Breast epithelium (tissue), 4 donors: ENCODE measurements around the gene LGALS8. TPM values are rescaled to one million over a fixed set of nuclear protein-coding genes. Genes with fewer than 3 reads are reported as not detected.

Experiments
- DNase-seq, 2 donors: peaks; one replicate each; pipeline ENCODE4 v3.0.0-alpha.2; 2019; ENCODE audit warnings: low spot score in 2 of 2
- H3K27ac ChIP-seq, 2 donors: fragments of 200-600 bp; sonication (generic) in 1 of 2; one replicate each; pipeline ENCODE4 v1.5.1; 2016 to 2019; ENCODE audit warnings: mild to moderate bottlenecking in 1 of 2
- H3K27me3 ChIP-seq, 2 donors: fragments of 200-600 bp; sonication (generic) in 1 of 2; one replicate each; pipeline versions ENCODE4 v1.5.1 to v1.6.0; 2017 to 2019; ENCODE audit warnings: control low read depth in 1 of 2, mild to moderate bottlenecking in 1 of 2
- H3K36me3 ChIP-seq: fragments of 200-600 bp; one replicate; pipeline ENCODE4 v1.5.1; 2019
- H3K4me1 ChIP-seq, 2 donors: fragments of 200-600 bp; sonication (generic); one replicate each; pipeline ENCODE4 v1.5.1; 2016 to 2019; ENCODE audit warnings: control low read depth in 1 of 2
- H3K4me3 ChIP-seq, 3 donors: fragments of 200-600 bp; sonication (generic); 1 replicate in 2 of 3; 2 replicates in 1 of 3; pipeline ENCODE4 v1.5.1; 2016 to 2019; ENCODE audit warnings: mild to moderate bottlenecking in 3 of 3, moderate library complexity in 2 of 3
- H3K9me3 ChIP-seq, 2 donors: fragments of 200-600 bp; sonication (generic) in 1 of 2; one replicate each; pipeline ENCODE4 v1.5.1; 2016 to 2019; ENCODE audit warnings: control low read depth in 1 of 2
- POLR2A ChIP-seq: fragments of 450-650 bp; IDR thresholded peaks from one replicate; pipeline ENCODE4 v1.6.1; 2016; ENCODE audit warnings: antibody characterized with exemption, mild to moderate bottlenecking, moderate library complexity
- POLR2AphosphoS5 ChIP-seq, 3 donors: sonication (generic); formaldehyde crosslinking; IDR thresholded peaks; one replicate each; pipeline ENCODE4 v1.6.1; 2017; ENCODE audit warnings: antibody characterized with exemption in 3 of 3
- intact Hi-C: fragments of 100-400 bp; cut with DNase I; formaldehyde crosslinking; loops from one replicate; pipeline ENCODE4 v1.15.1; 2023; ENCODE audit warnings: low total_unique reads
- total RNA-seq, 3 donors: library from RNA; depleted of rRNA; stranded (reverse); fragments of >200 nt; gene quantifications; one replicate each; pipeline ENCODE4 v1.1.0, GENCODE V29; 2016
- TF ChIP-seq, protein P1 (sequence below), 3 donors: fragments of 450-650 bp; IDR thresholded peaks; one replicate each; pipeline ENCODE4 v1.5.1; 2016 to 2017; ENCODE audit warnings: antibody characterized with exemption in 3 of 3, mild to moderate bottlenecking in 3 of 3, moderate library complexity in 3 of 3

Gene LGALS8
- total RNA-seq, 3 donors from 2014 or later, result 70.2 to 119 (median 96.4) TPM

DNA sequence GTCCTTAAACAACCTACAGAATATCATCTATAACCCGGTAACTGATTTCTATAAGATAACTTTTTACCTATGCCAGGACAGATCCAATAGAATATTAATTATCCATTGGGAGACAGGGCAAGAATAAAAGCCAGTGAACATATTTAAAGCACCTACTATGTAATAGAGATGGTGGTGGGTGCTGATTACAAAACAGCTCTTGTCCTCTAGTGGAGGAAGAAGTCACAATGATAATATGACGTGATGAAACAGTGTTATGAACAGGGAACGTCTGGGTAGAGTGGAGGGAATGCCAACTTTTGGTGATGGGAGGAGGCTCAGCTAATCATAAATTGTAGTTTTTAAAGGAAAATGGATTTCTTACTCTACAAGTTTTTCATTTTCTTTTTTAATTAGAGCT is 2.3 kb downstream of the LGALS8 start:
- Histone ChIP-seq H3K27ac (no peak overlapping the region), H3K4me1 (no peaks in the 10 kb centered on the region), H3K36me3 (no peaks in the 10 kb centered on the region), H3K27me3 (no peaks in the 10 kb centered on the region), H3K4me3 (no peak overlapping the region), H3K9me3 (no peaks in the 10 kb centered on the region)
- intact Hi-C loops, result no loop called here
- TF ChIP-seq POLR2A, result no peak
- no peak for TF ChIP-seq POLR2AphosphoS5 (IDR thresholded peaks at IDR 0.05)
- TF ChIP-seq, protein P1, sequence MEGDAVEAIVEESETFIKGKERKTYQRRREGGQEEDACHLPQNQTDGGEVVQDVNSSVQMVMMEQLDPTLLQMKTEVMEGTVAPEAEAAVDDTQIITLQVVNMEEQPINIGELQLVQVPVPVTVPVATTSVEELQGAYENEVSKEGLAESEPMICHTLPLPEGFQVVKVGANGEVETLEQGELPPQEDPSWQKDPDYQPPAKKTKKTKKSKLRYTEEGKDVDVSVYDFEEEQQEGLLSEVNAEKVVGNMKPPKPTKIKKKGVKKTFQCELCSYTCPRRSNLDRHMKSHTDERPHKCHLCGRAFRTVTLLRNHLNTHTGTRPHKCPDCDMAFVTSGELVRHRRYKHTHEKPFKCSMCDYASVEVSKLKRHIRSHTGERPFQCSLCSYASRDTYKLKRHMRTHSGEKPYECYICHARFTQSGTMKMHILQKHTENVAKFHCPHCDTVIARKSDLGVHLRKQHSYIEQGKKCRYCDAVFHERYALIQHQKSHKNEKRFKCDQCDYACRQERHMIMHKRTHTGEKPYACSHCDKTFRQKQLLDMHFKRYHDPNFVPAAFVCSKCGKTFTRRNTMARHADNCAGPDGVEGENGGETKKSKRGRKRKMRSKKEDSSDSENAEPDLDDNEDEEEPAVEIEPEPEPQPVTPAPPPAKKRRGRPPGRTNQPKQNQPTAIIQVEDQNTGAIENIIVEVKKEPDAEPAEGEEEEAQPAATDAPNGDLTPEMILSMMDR (IDR thresholded peaks at IDR 0.05), result no peak
- no peak for DNase-seq

DNA sequence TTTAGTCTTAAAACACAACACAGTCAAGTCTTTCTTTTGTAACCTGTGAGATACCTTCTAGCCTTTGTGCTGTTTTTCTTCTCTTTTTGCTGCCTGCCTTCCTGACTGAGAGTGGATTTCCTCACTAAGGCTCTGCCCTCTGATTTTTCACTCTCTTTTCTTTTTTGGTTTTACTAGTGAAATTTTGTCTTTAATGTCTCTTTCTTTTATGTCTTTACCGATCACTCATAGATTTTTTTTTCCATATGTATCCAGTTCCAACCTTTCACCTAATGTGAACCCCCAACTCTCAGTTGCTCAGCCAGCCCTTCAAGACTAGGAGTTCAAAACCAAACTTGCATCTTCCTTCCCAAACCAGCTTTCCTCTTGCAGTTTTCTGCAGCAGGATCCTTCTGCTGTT is 6.5 kb downstream of the LGALS8 start:
- Histone ChIP-seq H3K9me3 (no peaks in the 10 kb centered on the region), H3K36me3 (no peaks in the 10 kb centered on the region), H3K27me3 (no peaks in the 10 kb centered on the region), H3K4me1 (no peaks in the 10 kb centered on the region), H3K4me3 (no peak overlapping the region), H3K27ac (no peak overlapping the region)
- no peak for DNase-seq
- intact Hi-C loops, result no loop called here
- TF ChIP-seq POLR2A (no peak), POLR2AphosphoS5 (IDR thresholded peaks at IDR 0.05) (no peak)
- TF ChIP-seq, protein P1 (IDR thresholded peaks at IDR 0.05), result no peak

DNA sequence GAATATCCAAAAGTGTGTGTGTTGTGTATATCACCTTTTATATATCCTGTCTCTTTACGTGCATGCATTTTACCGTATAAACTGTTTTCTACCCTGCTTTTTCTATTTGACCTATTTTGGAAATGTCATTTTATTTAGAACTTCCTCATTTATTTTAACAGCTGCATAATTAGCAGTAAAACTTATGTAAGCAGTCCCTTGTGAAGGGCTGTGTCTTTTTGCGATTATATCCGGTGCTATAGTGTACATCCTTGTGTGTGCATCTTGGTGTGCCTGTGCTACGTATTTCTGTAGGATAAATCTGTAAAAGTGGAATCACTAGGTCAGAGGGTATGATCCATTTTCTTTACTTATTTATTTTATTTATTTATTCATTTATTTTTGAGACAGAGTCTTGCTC is 7.2 kb downstream of the LGALS8 start:
- Histone ChIP-seq H3K36me3 (no peaks in the 10 kb centered on the region), H3K9me3 (no peaks in the 10 kb centered on the region), H3K4me3 (no peak overlapping the region), H3K27me3 (no peaks in the 10 kb centered on the region), H3K4me1 (no peaks in the 10 kb centered on the region), H3K27ac (no peak overlapping the region)
- DNase-seq, result no peak
- intact Hi-C loops, result no loop called here
- TF ChIP-seq POLR2A (no peak), POLR2AphosphoS5 (IDR thresholded peaks at IDR 0.05) (no peak)
- TF ChIP-seq, protein P1 (IDR thresholded peaks at IDR 0.05), result no peak

DNA sequence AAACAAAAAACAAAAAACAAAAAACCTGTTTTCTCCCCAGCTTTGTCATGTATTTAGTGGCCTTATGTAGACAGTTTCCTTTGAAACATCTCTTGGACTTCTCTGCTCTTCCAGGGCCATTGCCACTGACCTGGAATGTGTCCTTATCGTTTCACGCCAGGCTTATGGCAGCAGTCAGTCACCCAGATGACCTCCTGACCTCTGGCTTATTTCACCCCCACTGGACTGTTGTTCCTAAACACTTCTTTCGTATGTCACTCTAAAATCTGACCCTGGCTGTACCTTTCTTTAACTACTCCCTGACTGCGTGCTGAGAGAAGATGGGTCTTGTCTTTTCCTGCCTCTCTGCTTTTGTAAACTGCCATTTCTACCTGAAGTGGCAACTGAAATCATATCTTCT is 9.1 kb downstream of the LGALS8 start:
- TF ChIP-seq POLR2A (no peak), POLR2AphosphoS5 (IDR thresholded peaks at IDR 0.05) (no peak)
- TF ChIP-seq, protein P1 (IDR thresholded peaks at IDR 0.05), result no peak
- intact Hi-C loops, result no loop called here
- H3K4me3 ChIP-seq, result no peak overlapping the region
- H3K36me3 ChIP-seq, result no peaks in the 10 kb centered on the region
- no peak for DNase-seq
- H3K4me1 ChIP-seq, result no peaks in the 10 kb centered on the region
- H3K27ac ChIP-seq, result no peak overlapping the region
- H3K27me3 ChIP-seq, result no peaks in the 10 kb centered on the region
- no peaks in the 10 kb centered on the region for H3K9me3 ChIP-seq

DNA sequence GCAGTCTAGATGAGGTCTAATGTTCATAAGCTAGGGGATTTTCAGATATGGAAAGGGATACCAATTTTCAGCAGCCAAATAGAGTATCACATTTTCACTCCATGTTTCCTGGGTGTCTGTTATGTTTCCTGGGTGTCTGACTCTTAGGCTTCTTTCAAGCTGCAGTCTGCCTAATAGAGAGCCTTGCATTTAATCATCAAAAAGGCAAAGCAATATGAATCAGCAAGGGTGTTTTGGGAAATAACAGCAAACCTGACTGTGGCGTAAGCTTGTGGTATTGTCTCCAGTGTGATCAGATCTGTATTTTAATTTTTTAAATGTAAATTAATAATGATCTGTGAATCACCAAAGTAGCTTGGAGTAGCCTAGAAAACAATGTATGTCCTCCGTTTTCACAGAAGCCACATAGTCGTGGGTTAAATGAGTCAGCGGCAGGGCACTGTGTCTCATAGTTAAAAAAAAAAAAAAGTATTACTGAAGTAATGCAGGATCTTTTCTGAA is 10.4 kb downstream of the LGALS8 start:
- H3K9me3 ChIP-seq, result no peaks in the 10 kb centered on the region
- TF ChIP-seq POLR2AphosphoS5 (IDR thresholded peaks at IDR 0.05) (no peak), POLR2A (no peak)
- TF ChIP-seq, protein P1 (IDR thresholded peaks at IDR 0.05), result no peak
- intact Hi-C loops, result no loop called here
- no peaks in the 10 kb centered on the region for H3K27me3 ChIP-seq
- no peaks in the 10 kb centered on the region for H3K36me3 ChIP-seq
- H3K27ac ChIP-seq, result no peak overlapping the region
- no peak for DNase-seq
- no peak overlapping the region for H3K4me3 ChIP-seq
- no peaks in the 10 kb centered on the region for H3K4me1 ChIP-seq
